K562 (cell line): ENCODE measurements around the gene KNTC1. TPM values are rescaled to one million over a fixed set of nuclear protein-coding genes. Genes with fewer than 3 reads are reported as not detected.

Experiments used
- ATAC-seq: fragments of 200-7000 bp; cut with Tn5 transposase; 3 replicates; pipeline ENCODE4 v1.9.1; 2020; ENCODE audit warnings: moderate library complexity
- BruUV-seq: library from RNA; stranded (reverse); fragments of 400-500 nt; replicated peaks from 2 replicates; lab custom pipeline; 2021; lab: Mats Ljungman, UMichigan
- CTCF ChIA-PET: fragments of 300-600 bp; formaldehyde crosslinking; extraction: SDS; loops from one replicate; lab custom pipeline; 2021; ENCODE audit warnings: low intra/inter-chr PET ratio; lab: Yijun Ruan, JAX
- POLR2A ChIA-PET: fragments of 300-600, 350-650 bp; sonication (Branson Sonifier 250); formaldehyde crosslinking; extraction: SDS; loops from one replicate; lab custom pipeline; 2021; ENCODE audit warnings: antibody characterized with exemption, inconsistent platforms; lab: Yijun Ruan, JAX
- DNase-seq, 4 experiments: peaks; one replicate each; pipeline versions ENCODE4 v3.0.0 to v3.0.0-alpha.2; 2011 to 2018; ENCODE audit warnings: low spot score in 3 of 4, mixed read lengths in 3 of 4; ENCODE audit errors: extremely low read depth in 1 of 4
- FAIRE-seq: peaks from 2 replicates; lab custom pipeline; 2011; peaks lifted over from hg19 to GRCh38; lab: Jason Lieb, UNC
- H2AFZ ChIP-seq: 2 replicates; pipeline ENCODE4 v1.6.0; 2011; ENCODE audit warnings: low read depth, low read length, control low read depth, inconsistent platforms
- H3K27ac ChIP-seq: fragments of 200-600 bp; 3 replicates; pipeline ENCODE4 v1.8.0; 2011; ENCODE audit warnings: low read depth, mild to moderate bottlenecking, control low read depth, inconsistent platforms, low read length, moderate library complexity, mixed read lengths; ENCODE audit errors: extremely low read depth
- H3K27me3 ChIP-seq, 2 experiments: fragments of 300-600 bp in 1 of 2; 2 replicates in 1 of 2; 3 replicates in 1 of 2; pipeline versions ENCODE4 v1.6.0 to v1.8.0; 2011; ENCODE audit warnings: inconsistent platforms in 2 of 2, low read length in 2 of 2, mild to moderate bottlenecking in 1 of 2, mixed read lengths in 1 of 2, moderate library complexity in 1 of 2; ENCODE audit not compliant: control insufficient read depth in 2 of 2, insufficient read depth in 2 of 2
- H3K36me3 ChIP-seq: fragments of 300-600 bp; 3 replicates; pipeline ENCODE4 v1.8.0; 2011; ENCODE audit warnings: mild to moderate bottlenecking, low read length, inconsistent platforms; ENCODE audit not compliant: control insufficient read depth, insufficient read depth
- H3K4me1 ChIP-seq, 2 experiments: fragments of 200-600 bp in 1 of 2; replicated peaks in 1 of 2; 2 replicates in 1 of 2; 3 replicates in 1 of 2; pipeline versions ENCODE4 v1.5.1 to v1.8.0; 2011; ENCODE audit warnings: inconsistent platforms in 2 of 2, low read length in 2 of 2, mild to moderate bottlenecking in 1 of 2, mixed read lengths in 1 of 2, moderate library complexity in 1 of 2; ENCODE audit not compliant: control insufficient read depth in 2 of 2, insufficient read depth in 2 of 2
- H3K4me2 ChIP-seq: 2 replicates; pipeline ENCODE4 v1.6.1; 2011; ENCODE audit warnings: low read length, control low read depth, inconsistent platforms, mixed read lengths; ENCODE audit not compliant: insufficient read depth
- H3K4me3 ChIP-seq: fragments of 200-600 bp; sonication (generic), shearing (Covaris generic); 2 replicates; pipeline ENCODE4 v1.5.1; 2016; ENCODE audit warnings: control low read depth, inconsistent platforms
- H3K79me2 ChIP-seq: fragments of 200-600 bp; 3 replicates; pipeline ENCODE4 v1.8.0; 2011; ENCODE audit warnings: low read length, inconsistent platforms; ENCODE audit not compliant: control insufficient read depth, insufficient read depth
- H3K9ac ChIP-seq, 2 experiments: 2 replicates each; pipeline versions ENCODE4 v1.6.0 to v1.6.1; 2011; ENCODE audit warnings: low read depth in 2 of 2, low read length in 2 of 2, control low read depth in 1 of 2, inconsistent platforms in 1 of 2, mild to moderate bottlenecking in 1 of 2, mixed read lengths in 1 of 2; ENCODE audit not compliant: insufficient read depth in 1 of 2
- H3K9me1 ChIP-seq: one replicate; pipeline ENCODE4 v1.6.0; 2011; ENCODE audit warnings: inconsistent platforms, mild to moderate bottlenecking, low read length, moderate library complexity; ENCODE audit not compliant: control insufficient read depth, insufficient read depth
- H3K9me3 ChIP-seq: replicated peaks from 2 replicates; pipeline ENCODE4 v1.5.1; 2011; ENCODE audit warnings: low read depth, low read length, inconsistent platforms; ENCODE audit not compliant: control insufficient read depth, insufficient read depth
- H4K20me1 ChIP-seq: replicated peaks from 2 replicates; pipeline ENCODE4 v1.6.1; 2011; ENCODE audit warnings: low read length, inconsistent platforms, mixed read lengths; ENCODE audit not compliant: control insufficient read depth, insufficient read depth
- CBFA2T3 ChIP-seq: fragments of 450-650 bp; IDR thresholded peaks from 2 replicates; pipeline ENCODE4 v1.6.1; 2017
- CC2D1A ChIP-seq: fragments of 450-650 bp; IDR thresholded peaks from 2 replicates; pipeline ENCODE4 v1.6.1; 2017; ENCODE audit warnings: mild to moderate bottlenecking
- EP400 ChIP-seq: fragments of 450-650 bp; IDR thresholded peaks from 2 replicates; pipeline ENCODE4 v1.6.1; 2017; ENCODE audit warnings: antibody characterized with exemption, mild to moderate bottlenecking, moderate library complexity
- GABPA ChIP-seq: fragments of 200-800 bp; sonication (Bioruptor generic); conservative IDR thresholded peaks from 2 replicates; pipeline ENCODE4 v1.6.1; 2016; ENCODE audit warnings: low read depth, missing genetic modification characterization, missing compliant biosample characterization
- L3MBTL2 ChIP-seq: fragments of 450-650 bp; IDR thresholded peaks from 2 replicates; pipeline ENCODE4 v1.6.1; 2016; ENCODE audit warnings: mild to moderate bottlenecking, moderate library complexity
- PTBP1 ChIP-seq: fragments of 200-400 bp; formaldehyde crosslinking; IDR thresholded peaks from 2 replicates; pipeline ENCODE4 v1.6.1; 2017; ENCODE audit warnings: low read depth, low read length
- TBP ChIP-seq: optimal IDR thresholded peaks from 2 replicates; pipeline ENCODE3; 2011; ENCODE audit warnings: low read depth, low read length, improper control_type of control experiment
- ZNF431 ChIP-seq: sonication (generic); formaldehyde crosslinking; IDR thresholded peaks from 2 replicates; pipeline ENCODE4 v1.8.0; 2022; ENCODE audit warnings: mild to moderate bottlenecking, missing genetic modification reagents
- ZNF766 ChIP-seq: fragments of 200-800 bp; sonication (Bioruptor generic); conservative IDR thresholded peaks from 2 replicates; pipeline ENCODE4 v1.6.1; 2016; ENCODE audit warnings: missing genetic modification characterization, missing compliant biosample characterization
- WGBS: fragments of 100-300 bp; shearing (Covaris generic); methylation state at CpG from one replicate; pipeline ENCODE4 v1.1.6; 2016; ENCODE audit warnings: low coverage, mixed read lengths; ENCODE audit not compliant: insufficient coverage; ENCODE audit errors: missing lambda C conversion rate; 5-methylcytosine and 5-hydroxymethylcytosine counted together
- in situ Hi-C: fragments of 300-500 bp; cut with MboI; formaldehyde crosslinking; loops from 4 replicates; pipeline ENCODE4 v1.15.0; 2018; ENCODE audit warnings: inconsistent platforms, mixed read lengths
- intact Hi-C: fragments of 100-400 bp; cut with micrococcal nuclease; formaldehyde crosslinking; loops from 2 replicates; pipeline ENCODE4 v1.14.2; 2022
- polyA plus RNA-seq, 8 experiments: library from polyadenylated mRNA; depleted of rRNA in 4 of 8; stranded (reverse) in 5 of 8; unstranded in 3 of 8; fragments of >200 nt; fragmentation: Nextera tagmentation in 2 of 8; fragmentation: Illumina TruSeq in 1 of 8; extraction: Ambion mirVana in 2 of 8; extraction: Trizol in 1 of 8; gene quantifications; 2 replicates each; pipeline versions ENCODE4 v1.2.1 to v1.2.3, GENCODE V29; 2011 to 2014; ENCODE audit warnings: inconsistent platforms in 1 of 8, missing spikeins in 1 of 8
- total RNA-seq, 7 experiments: library from RNA; depleted of rRNA in 6 of 7; stranded (reverse); fragments of >200 nt in 6 of 7; fragmentation: Illumina TruSeq in 2 of 7; extraction: Trizol in 2 of 7; gene quantifications; 2 replicates each; pipeline versions ENCODE4 v1.2.1 to v1.2.3, GENCODE V29; 2011 to 2021; ENCODE audit warnings: low replicate concordance in 1 of 7
- TF ChIP-seq, protein P1 (sequence below): sonication (generic); formaldehyde crosslinking; IDR thresholded peaks from 2 replicates; pipeline ENCODE4 v1.8.0; 2022; ENCODE audit warnings: mild to moderate bottlenecking, missing genetic modification reagents
- TF ChIP-seq, protein P2 (sequence below): fragments of 200-800 bp; sonication (Bioruptor generic); IDR thresholded peaks from 2 replicates; pipeline ENCODE4 v1.6.1; 2016; ENCODE audit warnings: missing genetic modification characterization, missing compliant biosample characterization
- TF ChIP-seq, protein P3 (sequence below): IDR thresholded peaks from 3 replicates; pipeline ENCODE4 v1.6.1; 2011; ENCODE audit warnings: borderline replicate concordance, mild to moderate bottlenecking, moderate library complexity; ENCODE audit not compliant: insufficient read length; ENCODE audit errors: extremely low read depth

Gene KNTC1
- total and polyA plus RNA-seq, 9 of the 15 experiments (the other 6 are each of a cell fraction or from before 2014, with no cell fraction given): 38.9 to 135 (median 99.6) TPM

DNA sequence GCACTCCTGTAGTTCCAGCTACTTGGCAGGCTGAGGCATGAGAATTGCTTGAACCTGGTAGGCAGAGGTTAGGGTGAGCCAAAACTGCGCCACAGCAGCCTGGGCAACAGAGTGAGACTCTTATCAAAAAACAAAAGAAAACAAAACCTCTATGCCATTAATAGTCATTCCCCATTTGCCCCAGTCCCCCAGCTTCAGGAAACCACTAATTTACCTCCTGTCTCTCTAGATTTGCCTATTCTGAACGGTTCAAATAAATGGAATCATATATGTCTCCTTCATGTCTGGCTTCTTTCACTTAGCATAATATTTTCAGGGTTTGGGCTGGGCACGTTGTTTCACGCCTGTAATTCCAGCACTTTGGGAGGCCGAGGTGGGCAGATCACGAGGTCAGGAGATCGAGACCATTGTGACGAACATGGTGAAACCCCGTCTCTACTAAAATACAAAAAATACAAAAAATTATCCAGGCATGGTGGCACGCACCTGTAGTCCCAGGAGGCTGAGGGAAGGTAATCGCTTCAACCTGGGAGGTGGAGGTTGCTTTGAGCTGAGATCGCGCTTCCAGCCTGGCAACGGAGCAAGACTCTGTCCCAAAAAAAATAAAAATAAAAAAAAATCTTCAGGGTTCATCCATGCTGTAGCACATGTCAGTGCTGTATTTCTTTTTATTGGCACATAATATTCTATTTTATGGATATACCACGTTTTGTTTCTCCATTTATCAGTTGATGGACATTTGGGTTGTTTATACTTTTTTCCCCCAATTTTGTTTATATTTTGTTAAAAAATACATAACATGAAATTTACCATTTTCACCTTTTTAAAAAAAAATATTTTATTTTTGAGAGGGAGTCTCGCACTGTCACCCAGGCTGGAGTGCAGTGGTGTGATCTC, 31.9 kb downstream of the KNTC1 start:
- no peaks in the 10 kb centered on the region for H3K27me3 ChIP-seq
- no peak overlapping the region for H3K9ac ChIP-seq
- FAIRE-seq (no peak), ATAC-seq (no peak), DNase-seq (no peak)
- WGBS: 93% methylated on average over 16 of the region's 16 CpGs
- H4K20me1 ChIP-seq: no peaks in the 10 kb centered on the region
- CTCF ChIA-PET: no interaction called here
- in situ Hi-C loops: no loop called here
- H3K36me3 ChIP-seq: peaks cover 90% of the 10 kb centered on the region
- no peaks in the 10 kb centered on the region; a peak in 1 of 5 replicates for H3K4me1 ChIP-seq
- no TSS peak for BruUV-seq
- H3K79me2 ChIP-seq: no peaks in the 10 kb centered on the region
- intact Hi-C loops: no loop called here
- no peak overlapping the region for H3K4me2 ChIP-seq
- H3K9me3 ChIP-seq: no peaks in the 10 kb centered on the region
- no peaks in the 10 kb centered on the region for H3K9me1 ChIP-seq
- H3K27ac ChIP-seq: no peak overlapping the region
- no peak overlapping the region for H2AFZ ChIP-seq
- H3K4me3 ChIP-seq: no peak overlapping the region
- POLR2A ChIA-PET: no interaction called here
- TF ChIP-seq PTBP1 (no peak), ZNF431 (CRISPR knock-in tag) (no peak), L3MBTL2 (no peak), TBP (no peak), CC2D1A (no peak), GABPA (tag) (no peak), ZNF766 (CRISPR knock-in tag) (no peak), CBFA2T3 (no peak), EP400 (no peak)
- TF ChIP-seq, protein P1, sequence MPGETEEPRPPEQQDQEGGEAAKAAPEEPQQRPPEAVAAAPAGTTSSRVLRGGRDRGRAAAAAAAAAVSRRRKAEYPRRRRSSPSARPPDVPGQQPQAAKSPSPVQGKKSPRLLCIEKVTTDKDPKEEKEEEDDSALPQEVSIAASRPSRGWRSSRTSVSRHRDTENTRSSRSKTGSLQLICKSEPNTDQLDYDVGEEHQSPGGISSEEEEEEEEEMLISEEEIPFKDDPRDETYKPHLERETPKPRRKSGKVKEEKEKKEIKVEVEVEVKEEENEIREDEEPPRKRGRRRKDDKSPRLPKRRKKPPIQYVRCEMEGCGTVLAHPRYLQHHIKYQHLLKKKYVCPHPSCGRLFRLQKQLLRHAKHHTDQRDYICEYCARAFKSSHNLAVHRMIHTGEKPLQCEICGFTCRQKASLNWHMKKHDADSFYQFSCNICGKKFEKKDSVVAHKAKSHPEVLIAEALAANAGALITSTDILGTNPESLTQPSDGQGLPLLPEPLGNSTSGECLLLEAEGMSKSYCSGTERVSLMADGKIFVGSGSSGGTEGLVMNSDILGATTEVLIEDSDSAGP (CRISPR knock-in tag): no peak
- TF ChIP-seq, protein P2, sequence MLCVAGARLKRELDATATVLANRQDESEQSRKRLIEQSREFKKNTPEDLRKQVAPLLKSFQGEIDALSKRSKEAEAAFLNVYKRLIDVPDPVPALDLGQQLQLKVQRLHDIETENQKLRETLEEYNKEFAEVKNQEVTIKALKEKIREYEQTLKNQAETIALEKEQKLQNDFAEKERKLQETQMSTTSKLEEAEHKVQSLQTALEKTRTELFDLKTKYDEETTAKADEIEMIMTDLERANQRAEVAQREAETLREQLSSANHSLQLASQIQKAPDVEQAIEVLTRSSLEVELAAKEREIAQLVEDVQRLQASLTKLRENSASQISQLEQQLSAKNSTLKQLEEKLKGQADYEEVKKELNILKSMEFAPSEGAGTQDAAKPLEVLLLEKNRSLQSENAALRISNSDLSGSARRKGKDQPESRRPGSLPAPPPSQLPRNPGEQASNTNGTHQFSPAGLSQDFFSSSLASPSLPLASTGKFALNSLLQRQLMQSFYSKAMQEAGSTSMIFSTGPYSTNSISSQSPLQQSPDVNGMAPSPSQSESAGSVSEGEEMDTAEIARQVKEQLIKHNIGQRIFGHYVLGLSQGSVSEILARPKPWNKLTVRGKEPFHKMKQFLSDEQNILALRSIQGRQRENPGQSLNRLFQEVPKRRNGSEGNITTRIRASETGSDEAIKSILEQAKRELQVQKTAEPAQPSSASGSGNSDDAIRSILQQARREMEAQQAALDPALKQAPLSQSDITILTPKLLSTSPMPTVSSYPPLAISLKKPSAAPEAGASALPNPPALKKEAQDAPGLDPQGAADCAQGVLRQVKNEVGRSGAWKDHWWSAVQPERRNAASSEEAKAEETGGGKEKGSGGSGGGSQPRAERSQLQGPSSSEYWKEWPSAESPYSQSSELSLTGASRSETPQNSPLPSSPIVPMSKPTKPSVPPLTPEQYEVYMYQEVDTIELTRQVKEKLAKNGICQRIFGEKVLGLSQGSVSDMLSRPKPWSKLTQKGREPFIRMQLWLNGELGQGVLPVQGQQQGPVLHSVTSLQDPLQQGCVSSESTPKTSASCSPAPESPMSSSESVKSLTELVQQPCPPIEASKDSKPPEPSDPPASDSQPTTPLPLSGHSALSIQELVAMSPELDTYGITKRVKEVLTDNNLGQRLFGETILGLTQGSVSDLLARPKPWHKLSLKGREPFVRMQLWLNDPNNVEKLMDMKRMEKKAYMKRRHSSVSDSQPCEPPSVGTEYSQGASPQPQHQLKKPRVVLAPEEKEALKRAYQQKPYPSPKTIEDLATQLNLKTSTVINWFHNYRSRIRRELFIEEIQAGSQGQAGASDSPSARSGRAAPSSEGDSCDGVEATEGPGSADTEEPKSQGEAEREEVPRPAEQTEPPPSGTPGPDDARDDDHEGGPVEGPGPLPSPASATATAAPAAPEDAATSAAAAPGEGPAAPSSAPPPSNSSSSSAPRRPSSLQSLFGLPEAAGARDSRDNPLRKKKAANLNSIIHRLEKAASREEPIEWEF (CRISPR knock-in tag): no peak
- TF ChIP-seq, protein P3, sequence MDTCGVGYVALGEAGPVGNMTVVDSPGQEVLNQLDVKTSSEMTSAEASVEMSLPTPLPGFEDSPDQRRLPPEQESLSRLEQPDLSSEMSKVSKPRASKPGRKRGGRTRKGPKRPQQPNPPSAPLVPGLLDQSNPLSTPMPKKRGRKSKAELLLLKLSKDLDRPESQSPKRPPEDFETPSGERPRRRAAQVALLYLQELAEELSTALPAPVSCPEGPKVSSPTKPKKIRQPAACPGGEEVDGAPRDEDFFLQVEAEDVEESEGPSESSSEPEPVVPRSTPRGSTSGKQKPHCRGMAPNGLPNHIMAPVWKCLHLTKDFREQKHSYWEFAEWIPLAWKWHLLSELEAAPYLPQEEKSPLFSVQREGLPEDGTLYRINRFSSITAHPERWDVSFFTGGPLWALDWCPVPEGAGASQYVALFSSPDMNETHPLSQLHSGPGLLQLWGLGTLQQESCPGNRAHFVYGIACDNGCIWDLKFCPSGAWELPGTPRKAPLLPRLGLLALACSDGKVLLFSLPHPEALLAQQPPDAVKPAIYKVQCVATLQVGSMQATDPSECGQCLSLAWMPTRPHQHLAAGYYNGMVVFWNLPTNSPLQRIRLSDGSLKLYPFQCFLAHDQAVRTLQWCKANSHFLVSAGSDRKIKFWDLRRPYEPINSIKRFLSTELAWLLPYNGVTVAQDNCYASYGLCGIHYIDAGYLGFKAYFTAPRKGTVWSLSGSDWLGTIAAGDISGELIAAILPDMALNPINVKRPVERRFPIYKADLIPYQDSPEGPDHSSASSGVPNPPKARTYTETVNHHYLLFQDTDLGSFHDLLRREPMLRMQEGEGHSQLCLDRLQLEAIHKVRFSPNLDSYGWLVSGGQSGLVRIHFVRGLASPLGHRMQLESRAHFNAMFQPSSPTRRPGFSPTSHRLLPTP: no peak
